ACHN (cell line): ENCODE measurements around the gene AFAP1.

Source experiments
- DNase-seq: peaks from one replicate; pipeline ENCODE4 v3.0.0-alpha.2; 2015
- in situ Hi-C: cut with HindIII; loops from 2 replicates; pipeline ENCODE4 v1.10.0; 2017; ENCODE audit warnings: low sequenced_read_pairs, low pct_ligation_motif_present, low pct_unique_long_range_greater_than_20kb

Gene AFAP1

DNA sequence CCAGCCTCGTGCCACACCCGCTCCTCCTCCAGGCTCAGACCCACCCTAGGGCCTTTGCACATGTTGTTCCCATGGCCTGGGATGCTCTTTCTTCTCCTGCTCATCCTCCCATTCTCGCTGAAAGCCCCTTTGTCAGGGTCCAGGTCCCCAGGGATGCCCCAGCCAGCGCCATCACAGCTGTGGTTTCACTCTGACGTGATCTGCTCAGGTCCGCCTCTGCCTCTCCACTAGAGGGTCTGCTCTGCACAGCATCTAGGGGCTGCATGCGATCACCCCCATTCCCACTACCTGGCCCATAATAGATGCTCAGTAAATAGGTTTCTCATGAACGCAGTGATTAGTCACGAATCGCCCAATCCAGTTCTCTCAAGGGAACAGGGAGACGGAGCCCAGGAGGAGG, 222.5 kb downstream of the AFAP1 start:
- in situ Hi-C loops: no loop called here
- DNase-seq: no peak

GRCh38 chr4:7716010-7716721, 223.5 kb downstream of the AFAP1 start:
- in situ Hi-C loops: no loop called here
- DNase-seq: no peak

- no peak for DNase-seq
- in situ Hi-C loops: no loop called here
Observed at GRCh38 chr4:7715271-7716009, 224.2 kb downstream of the AFAP1 start.

DNA sequence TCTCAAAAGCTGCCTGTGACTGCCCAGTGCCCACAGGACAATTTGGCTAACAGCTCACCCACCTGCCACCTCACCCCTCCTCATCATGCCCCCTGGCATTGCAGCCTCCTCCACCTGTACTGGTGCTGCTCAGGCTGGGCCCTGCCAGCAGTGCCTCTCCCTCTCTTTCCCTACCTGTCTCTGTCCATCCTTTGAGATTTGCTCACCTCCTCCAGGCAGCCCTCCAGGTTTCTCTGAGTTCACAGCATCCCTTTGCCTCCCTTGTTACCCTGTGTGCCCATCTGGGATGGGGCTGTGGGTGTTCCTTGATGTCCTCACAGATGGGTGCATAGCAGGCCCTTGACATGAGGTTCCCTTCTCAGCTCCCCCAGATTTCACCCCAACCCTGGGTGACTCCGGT, 224.9 kb downstream of the AFAP1 start:
- DNase-seq: no peak
- in situ Hi-C loops: no loop called here

DNA sequence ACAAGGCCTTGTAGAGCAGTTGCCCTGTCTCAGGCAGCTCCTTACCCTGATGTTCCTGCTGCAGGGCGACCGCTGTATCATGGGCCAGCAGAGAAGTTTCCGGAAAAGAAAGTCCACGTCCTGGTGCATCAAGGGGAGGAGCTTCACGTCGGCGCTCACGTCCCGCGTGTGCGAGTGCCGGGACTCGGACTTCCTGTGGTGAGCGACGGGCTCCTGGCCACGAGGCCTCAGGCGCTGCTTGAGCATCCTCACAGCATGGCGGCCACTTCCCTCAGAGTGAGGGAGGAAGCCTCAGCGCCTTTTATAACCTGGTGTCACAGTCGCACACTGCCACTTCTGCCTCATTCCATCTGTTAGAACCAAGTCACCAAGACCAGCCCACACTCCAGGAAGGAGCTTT, 225.5 kb downstream of the AFAP1 start:
- in situ Hi-C loops: no loop called here
- no peak for DNase-seq

DNA sequence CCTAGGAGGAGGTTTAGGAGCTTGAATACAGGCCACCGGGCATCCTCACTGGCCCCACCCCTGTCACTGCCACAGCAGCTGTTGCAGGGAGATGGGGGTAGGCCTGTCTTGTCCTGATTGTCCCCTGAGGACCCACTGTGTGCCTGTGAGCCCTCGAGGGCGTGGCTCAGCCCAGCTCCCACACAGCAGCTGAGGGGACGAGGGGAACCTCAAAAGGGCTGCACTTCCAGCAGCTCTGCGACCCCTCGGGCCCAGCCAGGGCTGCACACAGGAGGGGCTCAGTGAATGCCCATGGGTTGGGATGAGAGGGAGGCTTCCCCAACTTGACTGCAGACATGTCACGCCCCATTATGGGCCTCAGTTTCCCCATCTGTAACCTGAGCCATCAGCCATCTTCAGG, 225.9 kb downstream of the AFAP1 start:
- DNase-seq: no peak
- in situ Hi-C loops: no loop called here

DNA sequence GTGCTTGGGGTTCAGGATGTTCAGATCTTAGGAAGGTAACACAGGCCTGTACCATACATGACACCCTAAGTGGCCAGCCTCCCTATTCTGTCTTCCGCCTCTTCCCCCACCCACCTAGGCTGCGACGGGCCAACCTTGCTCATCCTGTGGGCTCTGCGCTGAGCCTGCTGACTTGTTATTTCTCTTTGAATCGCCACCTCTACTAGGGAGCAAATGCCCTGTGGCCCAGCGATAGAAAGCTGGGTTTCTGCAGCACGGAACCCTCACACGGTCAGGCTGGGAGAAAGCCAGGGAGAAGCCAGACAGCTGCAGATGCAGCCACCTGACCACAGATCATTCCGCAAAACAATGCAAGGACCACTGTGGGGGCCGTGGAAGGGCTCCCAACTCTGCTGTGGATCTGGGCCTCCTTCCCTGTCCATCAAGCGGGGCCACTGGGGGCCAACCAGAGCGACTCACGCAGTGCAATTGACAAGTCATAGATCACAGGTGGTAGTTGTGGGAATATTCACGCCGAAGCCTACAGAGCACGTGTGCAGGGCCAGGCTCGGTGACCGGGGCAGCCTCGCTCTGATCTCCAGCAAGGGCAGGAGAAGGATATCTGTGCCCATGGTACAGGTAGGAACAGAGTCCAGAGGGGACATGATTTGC, 227.5 kb downstream of the AFAP1 start:
- in situ Hi-C loops: no loop called here
- DNase-seq: no peak

GRCh38 chr4:7711307-7711963, 228.2 kb downstream of the AFAP1 start:
- in situ Hi-C loops: no loop called here
- DNase-seq: no peak

DNA sequence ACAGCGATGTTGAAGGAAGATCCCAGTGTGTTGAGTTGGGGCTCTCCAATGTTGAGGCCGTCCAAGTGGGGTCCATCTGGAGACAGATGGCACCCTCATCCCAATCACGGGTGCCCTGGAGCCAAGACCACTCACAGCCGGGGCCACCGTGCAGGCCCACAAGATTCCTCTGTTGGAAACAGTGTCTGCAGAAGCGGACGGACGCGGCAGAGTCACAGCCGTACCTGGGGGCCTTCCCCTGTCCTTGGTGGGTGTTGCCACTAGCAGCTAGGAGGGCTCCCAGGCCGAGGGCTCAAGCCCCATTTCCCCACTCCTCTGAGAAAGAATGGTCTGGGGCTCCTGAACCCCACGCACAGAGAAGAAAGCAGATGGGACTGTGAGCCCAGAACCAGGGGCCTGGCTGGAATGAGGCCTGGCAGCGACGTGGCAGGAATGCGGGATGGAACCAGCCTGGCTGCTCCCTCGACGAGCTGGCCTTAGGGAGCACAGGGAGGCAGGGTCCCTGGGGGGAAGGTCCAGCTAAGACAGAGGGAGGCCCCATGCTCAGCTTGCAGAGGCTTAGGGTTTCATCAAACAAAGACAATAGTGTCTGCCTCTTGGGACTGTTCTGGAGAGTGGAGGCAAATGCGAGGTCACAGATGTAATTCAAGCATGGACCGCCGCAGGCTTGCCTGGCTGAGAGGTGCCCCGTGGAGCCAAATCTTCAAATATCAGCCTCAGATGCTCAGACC, 228.9 kb downstream of the AFAP1 start:
- DNase-seq: no peak
- in situ Hi-C loops: no loop called here

- DNase-seq: no peak
- in situ Hi-C loops: no loop called here
Observed at GRCh38 chr4:7710126-7710525, 229.5 kb downstream of the AFAP1 start.

DNA sequence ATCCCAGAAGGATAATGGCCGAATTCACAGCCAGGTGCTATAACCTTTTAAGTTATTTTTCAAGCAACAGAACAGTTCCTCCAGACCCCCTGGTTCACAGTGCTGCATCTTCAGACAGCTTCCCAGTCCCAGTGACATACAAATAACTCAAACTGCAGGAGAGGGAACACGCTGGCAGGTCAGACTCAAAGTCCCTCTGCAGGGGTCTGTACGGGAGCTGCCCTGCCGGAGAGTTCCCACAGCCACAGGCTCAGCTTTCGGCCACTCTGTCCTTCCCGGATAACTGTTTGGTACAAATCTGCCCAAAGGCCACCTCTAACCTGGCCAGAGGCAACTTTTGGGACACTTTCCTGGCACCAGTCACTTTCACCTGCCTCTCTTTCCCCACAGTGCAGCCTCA, 230.2 kb downstream of the AFAP1 start:
- no peak for DNase-seq
- in situ Hi-C loops: no loop called here

- in situ Hi-C loops: no loop called here
Observed at GRCh38 chr4:7708981-7709380, 230.7 kb downstream of the AFAP1 start.

More at GRCh38 chr4:7708981-7709380, 230.7 kb downstream of the AFAP1 start:
- DNase-seq: no peak
